Motor neuron (in vitro differentiated cells): ENCODE results near the gene TMEM219. TPM values are rescaled to one million over a fixed set of nuclear protein-coding genes. Genes with fewer than 3 reads are reported as not detected.
"Not testable (repeated sequence)": the region's sequence is repeated elsewhere in the genome, so short reads cannot be mapped to it uniquely, and the experiment has no call there.

Experiments used
- ATAC-seq, 8 experiments: fragments of 200-7000 bp; cut with Tn5 transposase; replicated peaks in 6 of 8; 2 replicates each; pipeline ENCODE4 v1.8.0; 2021; ENCODE audit warnings: mild to moderate bottlenecking in 8 of 8, moderate library complexity in 8 of 8
- H3K27ac ChIP-seq, 2 donors: fragments of 250-450 bp; sonication (Bioruptor Pico); 2 replicates each; pipeline ENCODE4 v1.9.0; 2021; ENCODE audit warnings: antibody characterized with exemption in 2 of 2, mild to moderate bottlenecking in 2 of 2, moderate library complexity in 1 of 2
- H3K4me1 ChIP-seq, 2 donors: fragments of 250-450 bp; sonication (Bioruptor Pico); replicated peaks in 1 of 2; 2 replicates each; pipeline ENCODE4 v1.6.1; 2021; ENCODE audit warnings: antibody characterized with exemption in 2 of 2, mild to moderate bottlenecking in 2 of 2, moderate library complexity in 1 of 2
- H3K4me3 ChIP-seq, 5 donors: fragments of 250-450 bp; sonication (Bioruptor Pico); 2 replicates each; pipeline ENCODE4 v1.9.0; 2021; ENCODE audit warnings: antibody characterized with exemption in 5 of 5, mild to moderate bottlenecking in 5 of 5, moderate library complexity in 4 of 5
- WGBS, 10 experiments: fragments of 450-650 bp; shearing (Covaris generic); methylation state at CpG; one replicate each; pipeline ENCODE4 v1.0.0; 2022; 5-methylcytosine and 5-hydroxymethylcytosine counted together
- in situ Hi-C, 9 experiments: fragments of 400-800 bp; cut with MboI; loops; one replicate each; pipeline ENCODE4 v1.15.0; 2021; ENCODE audit warnings: low sequenced_read_pairs in 9 of 9, low pct_unique_long_range_greater_than_20kb in 2 of 9; ENCODE audit not compliant: unreplicated experiment in 9 of 9
- total RNA-seq, 8 experiments: library from RNA; unstranded; fragments of 300-600 nt; gene quantifications; 2 replicates each; pipeline versions ENCODE4 v1.2.3 to v1.2.4, GENCODE V29; 2022

The TMEM219 gene
- total RNA-seq, 8 experiments from 2014 or later, result 34.4 to 77.6 (median 56.2) TPM

DNA sequence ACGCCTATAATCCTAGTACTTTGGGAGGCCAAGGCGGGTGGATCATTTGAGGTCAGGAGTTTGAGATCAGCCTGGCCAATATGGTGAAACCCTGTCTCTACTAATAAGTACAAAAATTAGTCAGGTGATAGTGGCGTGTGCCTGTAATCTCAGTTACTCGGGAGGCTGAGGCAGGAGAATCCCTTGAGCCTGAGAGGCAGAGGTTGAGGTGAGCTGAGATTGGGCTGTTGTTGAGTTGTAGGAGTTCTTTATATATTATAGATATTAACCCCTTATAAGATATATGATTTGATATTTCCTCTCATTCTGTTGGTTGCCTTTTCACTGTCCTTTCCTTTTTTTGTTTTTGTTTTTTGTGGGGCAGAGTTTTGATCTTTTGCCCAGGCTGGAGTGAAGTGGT is 2.1 kb upstream of the TMEM219 start:
- not testable (repeated sequence) for H3K4me3 ChIP-seq, H3K27ac ChIP-seq, ATAC-seq, H3K4me1 ChIP-seq
- WGBS, 10 experiments, result 37 to 100% (median 88%) methylated on average over 1 to 2 of the region's 4 CpGs; no CpG with 5 or more reads in 4 of the 10 experiments
- in situ Hi-C loops, result loop anchor here in 1 of 9 experiments (25.0 kb wide), 1 partner anchor 98 kb away; the partner anchor contains the start of gene CDIPT

DNA sequence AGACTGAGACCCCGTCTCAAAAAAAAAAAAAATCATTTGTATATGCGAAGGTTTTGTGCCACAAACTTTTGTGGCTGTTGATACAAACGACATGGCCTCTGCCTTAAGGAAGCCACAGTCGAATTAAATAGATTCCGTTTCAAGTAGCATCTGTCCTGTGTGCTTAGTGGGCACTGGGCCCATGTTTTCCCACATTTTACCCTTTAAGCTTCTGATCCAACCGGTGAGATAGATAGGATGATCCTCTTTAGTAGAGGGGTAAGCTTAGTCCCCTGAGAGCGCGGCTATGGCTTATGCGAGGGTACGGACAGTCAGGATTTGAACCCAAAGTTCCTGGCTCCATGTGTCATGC is 776 bp upstream of the TMEM219 start:
- Histone ChIP-seq H3K4me3 (peak overlapping the region; percentile 43 to 69 (median 52)), H3K27ac (no peak overlapping the region), H3K4me1 (peaks cover 0 to 8% of the 10 kb centered on the region in 2 donors)
- WGBS, 10 experiments, result 48 to 100% (median 83%) methylated on average over 1 to 8 of the region's 10 CpGs; no CpG with 5 or more reads in 1 of the 10 experiments
- in situ Hi-C loops, result loop anchor here in 1 of 9 experiments (25.0 kb wide), 1 partner anchor 99 kb away; the partner anchor contains the start of gene CDIPT
- ATAC-seq, result no peak

DNA sequence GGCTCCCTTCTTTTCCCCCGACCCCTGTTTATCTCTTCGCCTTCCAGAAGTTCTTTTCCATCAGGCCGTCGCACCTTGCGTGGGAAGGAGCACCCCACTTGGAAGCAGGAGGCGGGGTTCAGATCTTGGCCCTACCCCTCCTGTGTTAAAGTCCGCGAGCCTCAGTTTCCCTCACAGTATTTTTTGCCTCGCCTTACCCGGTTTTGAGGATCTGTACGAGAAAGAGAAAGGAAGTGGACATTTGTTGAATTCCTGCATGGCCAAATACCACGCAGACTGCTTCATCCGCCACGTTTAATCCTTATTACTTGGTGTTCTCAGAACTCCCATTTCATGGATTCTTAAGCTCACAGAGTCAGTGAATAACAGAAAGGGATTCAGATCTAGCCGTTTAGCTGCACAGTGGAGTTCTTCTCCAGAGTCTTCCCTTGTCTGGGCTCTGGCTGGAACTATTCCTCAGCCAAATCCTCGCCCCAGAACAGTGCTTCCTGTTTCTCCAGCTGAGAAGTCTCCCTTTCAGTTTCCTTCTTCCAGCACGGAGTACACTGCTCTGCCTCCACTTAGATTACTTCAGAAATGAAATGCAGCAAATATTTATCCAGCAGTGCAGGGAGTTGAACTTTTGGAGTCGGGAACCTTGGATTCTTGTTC is 590 bp downstream of the TMEM219 start:
- ATAC-seq, result peak in 2 of 8 experiments; percentile 27 to 29
- H3K4me3 ChIP-seq, result peak overlapping the region; percentile 43 to 69 (median 52)
- 0 to 92% (median 28%) methylated on average over 2 to 9 of the region's 18 CpGs; no CpG with 5 or more reads in 2 of the 10 experiments for WGBS, 10 experiments
- in situ Hi-C loops, result loop anchor here in 1 of 9 experiments (25.0 kb wide), 1 partner anchor 100 kb away; the partner anchor contains the start of gene CDIPT
- peak overlapping the region in 1 of 2 donors; percentile 57 for H3K27ac ChIP-seq
- peaks cover 0 to 8% of the 10 kb centered on the region in 2 donors for H3K4me1 ChIP-seq

DNA sequence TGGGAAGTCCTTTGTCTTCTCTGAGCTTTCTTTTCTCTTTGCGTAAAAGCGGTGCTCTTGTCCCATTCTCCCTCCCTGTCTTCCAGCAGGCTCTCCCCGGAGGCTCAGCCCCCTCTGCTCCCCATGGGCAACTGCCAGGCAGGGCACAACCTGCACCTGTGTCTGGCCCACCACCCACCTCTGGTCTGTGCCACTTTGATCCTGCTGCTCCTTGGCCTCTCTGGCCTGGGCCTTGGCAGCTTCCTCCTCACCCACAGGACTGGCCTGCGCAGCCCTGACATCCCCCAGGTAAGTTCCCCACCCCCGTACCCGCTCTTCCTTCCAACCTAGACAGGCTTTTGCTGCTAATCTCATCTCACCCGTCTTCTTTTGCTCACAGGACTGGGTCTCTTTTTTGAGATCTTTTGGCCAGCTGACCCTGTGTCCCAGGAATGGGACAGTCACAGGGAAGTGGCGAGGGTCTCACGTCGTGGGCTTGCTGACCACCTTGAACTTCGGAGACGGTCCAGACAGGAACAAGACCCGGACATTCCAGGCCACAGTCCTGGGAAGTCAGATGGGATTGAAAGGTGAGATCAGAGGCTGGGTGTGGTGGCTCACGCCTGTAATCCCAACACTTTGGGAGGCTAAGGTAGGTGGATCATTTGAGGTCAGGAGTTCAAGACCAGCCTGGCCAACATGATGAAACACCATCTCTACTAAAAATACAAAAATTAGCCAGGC is 1.3 kb downstream of the TMEM219 start:
- WGBS, 10 experiments, result 55 to 91% (median 79%) methylated on average over 2 to 8 of the region's 14 CpGs; no CpG with 5 or more reads in 5 of the 10 experiments
- Histone ChIP-seq H3K27ac (no peak overlapping the region), H3K4me3 (no peak overlapping the region), H3K4me1 (peaks cover 0 to 8% of the 10 kb centered on the region in 2 donors)
- no peak for ATAC-seq
- in situ Hi-C loops, result loop anchor here in 1 of 9 experiments (25.0 kb wide), 1 partner anchor 101 kb away; the partner anchor contains the start of gene CDIPT

DNA sequence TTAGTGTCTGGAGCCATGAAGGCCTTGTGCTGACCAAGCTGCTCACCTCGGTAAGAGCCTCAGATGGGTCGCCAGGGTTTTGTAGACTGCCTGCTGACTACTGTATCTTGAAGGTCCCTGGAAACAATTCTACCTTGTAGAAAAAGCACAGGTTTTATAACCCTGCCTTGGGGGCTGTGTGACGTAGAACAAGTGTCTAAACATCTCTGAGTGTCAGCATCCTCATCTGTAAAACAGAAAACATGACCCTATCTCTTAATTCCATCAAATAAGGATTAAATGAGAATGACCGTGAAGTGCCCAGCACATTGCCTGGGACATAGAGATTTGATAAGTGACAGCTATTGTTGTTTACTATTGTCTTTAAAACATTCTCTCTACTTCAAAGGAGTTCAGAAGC is 6.3 kb downstream of the TMEM219 start:
- no peak for ATAC-seq
- 80 to 96% (median 92%) methylated on average over 2 to 4 of the region's 4 CpGs; no CpG with 5 or more reads in 5 of the 10 experiments for WGBS, 10 experiments
- in situ Hi-C loops, result loop anchor here in 1 of 9 experiments (25.0 kb wide), 1 partner anchor 106 kb away; the partner anchor contains the start of gene CDIPT
- Histone ChIP-seq H3K27ac (no peak overlapping the region), H3K4me1 (no peaks in the 10 kb centered on the region), H3K4me3 (no peak overlapping the region)

DNA sequence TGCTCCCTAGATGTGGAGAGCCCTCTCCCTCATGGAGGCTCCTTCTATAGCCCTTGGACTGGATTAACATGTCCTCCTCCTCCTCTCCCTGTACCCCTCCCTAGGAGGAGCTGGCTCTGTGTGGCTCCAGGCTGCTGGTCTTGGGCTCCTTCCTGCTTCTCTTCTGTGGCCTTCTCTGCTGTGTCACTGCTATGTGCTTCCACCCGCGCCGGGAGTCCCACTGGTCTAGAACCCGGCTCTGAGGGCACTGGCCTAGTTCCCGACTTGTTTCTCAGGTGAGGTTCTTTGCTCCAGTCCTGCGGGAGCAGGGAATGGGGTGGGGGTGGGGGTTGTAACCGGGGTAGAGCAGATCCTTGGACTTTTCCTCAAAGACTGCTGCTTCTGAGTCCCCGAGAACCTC is 9.4 kb downstream of the TMEM219 start:
- peaks cover 16% of the 10 kb centered on the region in 2 donors for H3K4me1 ChIP-seq
- no peak overlapping the region for H3K27ac ChIP-seq
- in situ Hi-C loops, result loop anchor here in 1 of 9 experiments (25.0 kb wide), 1 partner anchor 109 kb away; the partner anchor contains the start of gene CDIPT
- H3K4me3 ChIP-seq, result no peak overlapping the region
- 63 to 100% (median 80%) methylated on average over 1 to 4 of the region's 8 CpGs; no CpG with 5 or more reads in 7 of the 10 experiments for WGBS, 10 experiments
- ATAC-seq, result no peak

DNA sequence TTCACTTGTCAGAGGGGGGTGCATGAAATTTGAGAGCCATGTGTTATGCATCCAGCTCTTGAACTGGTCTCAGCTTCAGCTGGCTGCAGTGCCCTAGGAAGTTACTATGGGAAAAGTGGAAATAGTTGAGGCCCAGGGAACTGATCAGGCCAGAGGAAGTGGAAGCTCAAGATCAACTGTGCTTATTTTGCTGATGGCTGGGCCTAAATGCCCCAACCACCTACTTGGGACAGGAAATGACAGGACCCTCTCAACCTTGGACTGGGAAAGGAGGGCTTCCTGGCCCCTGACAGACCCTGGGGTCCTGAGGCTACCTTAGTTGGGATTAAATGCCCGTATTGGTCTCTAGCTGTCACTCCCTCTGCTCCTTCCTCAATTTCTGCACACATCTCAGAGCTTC is 10.6 kb downstream of the TMEM219 start:
- ATAC-seq, result no peak
- Histone ChIP-seq H3K4me3 (no peak overlapping the region), H3K27ac (no peak overlapping the region), H3K4me1 (peaks cover 21% of the 10 kb centered on the region in 2 donors)
- 83 to 100% methylated on average over 1 of the region's 1 CpG; no CpG with 5 or more reads in 8 of the 10 experiments for WGBS, 10 experiments
- in situ Hi-C loops, result loop anchor here in 1 of 9 experiments (25.0 kb wide), 1 partner anchor 110 kb away; the partner anchor contains the start of gene CDIPT

DNA sequence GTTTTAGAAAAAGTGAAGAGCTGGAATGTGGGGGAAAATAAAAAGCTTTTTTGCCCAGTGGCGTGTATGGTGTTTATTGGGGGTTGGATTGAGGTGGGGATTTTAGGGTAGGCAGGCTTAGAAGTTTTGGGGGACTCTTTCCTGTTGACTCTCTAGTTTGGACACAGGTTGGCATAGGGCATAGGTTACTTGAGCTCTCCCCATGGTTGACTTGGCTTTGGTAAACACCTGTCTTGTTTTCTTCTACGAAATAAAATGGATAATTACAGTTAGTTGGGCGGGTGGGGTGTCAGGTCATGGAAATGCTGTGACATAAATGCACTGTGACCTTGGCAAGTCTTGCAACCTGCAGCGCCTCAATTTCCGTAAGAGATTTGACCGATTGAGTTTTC is 11.1 kb downstream of the TMEM219 start:
- 50 to 92% (median 83%) methylated on average over 1 to 3 of the region's 6 CpGs; no CpG with 5 or more reads in 3 of the 10 experiments for WGBS, 10 experiments
- no peak overlapping the region for H3K27ac ChIP-seq
- H3K4me1 ChIP-seq, result peaks cover 21% of the 10 kb centered on the region in 2 donors
- H3K4me3 ChIP-seq, result peak overlapping the region in 1 of 5 donors; percentile 76
- no peak for ATAC-seq
- in situ Hi-C loops, result loop anchor here in 1 of 9 experiments (25.0 kb wide), 1 partner anchor 111 kb away; the partner anchor contains the start of gene CDIPT

DNA sequence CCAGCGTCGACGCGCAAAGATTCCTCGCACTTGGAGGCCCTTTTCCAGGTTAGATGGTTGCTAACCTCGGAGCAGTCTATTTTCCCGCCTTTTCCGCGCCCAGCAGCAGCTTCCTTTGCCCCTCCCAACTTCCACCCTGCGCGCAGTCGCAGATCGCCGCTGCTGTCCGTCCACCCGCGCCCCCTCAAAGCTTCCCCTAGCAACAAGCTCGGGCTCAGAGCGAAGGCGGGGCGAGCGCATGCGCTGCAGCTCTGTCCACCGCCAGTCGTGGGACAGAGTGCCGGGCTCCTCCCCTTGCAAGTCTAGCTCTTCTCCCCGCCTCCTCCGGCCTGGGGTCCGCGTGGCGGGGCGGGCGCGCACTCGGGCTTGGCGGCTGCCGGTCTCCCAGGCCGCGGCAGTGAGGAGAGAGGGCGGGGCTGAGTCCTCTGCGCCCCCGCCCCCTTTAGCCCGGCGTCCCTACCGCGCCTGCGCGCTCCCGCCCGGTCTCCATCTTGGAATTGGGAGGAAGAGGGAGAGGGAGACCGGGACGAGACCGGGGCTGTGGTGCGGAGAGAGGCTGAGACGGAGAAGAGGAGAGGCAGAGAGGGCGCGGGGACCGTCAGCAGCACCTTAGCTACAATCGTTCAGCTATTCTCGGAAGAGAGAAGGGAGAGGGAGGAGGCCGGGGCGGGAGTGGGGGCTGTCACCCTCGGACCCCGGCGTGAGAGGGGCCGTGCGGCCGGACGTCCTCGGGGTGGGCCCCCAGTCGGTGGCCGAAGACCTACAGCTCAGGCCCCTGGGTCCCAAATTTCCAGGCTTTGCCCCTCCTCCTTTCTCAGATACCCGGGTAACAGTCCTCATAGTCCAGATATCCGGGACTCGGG is 11.7 kb downstream of the TMEM219 start, which contains the start of gene TAOK2:
TAOK2 (plus strand) TSS at position 485 of the 863 bp plus-strand sequence. CDS start 3,905 bp downstream, outside the sequence.
- Histone ChIP-seq H3K4me3 (peak within 1 kb of the TSS; percentile 48 to 76 (median 61)), H3K27ac (peak within 1 kb of the TSS; percentile 74 to 77), H3K4me1 (peaks cover 21% of the 10 kb centered on the region in 2 donors)
- WGBS, 10 experiments, result 0 to 60% (median 4%) methylated on average over 1 to 13 of the region's 75 CpGs; no CpG with 5 or more reads in 3 of the 10 experiments
- peak; percentile 96 to 99 (median 98) for ATAC-seq
- in situ Hi-C loops, result loop anchor here in 1 of 9 experiments (25.0 kb wide), 1 partner anchor 111 kb away; the partner anchor contains the start of gene CDIPT

DNA sequence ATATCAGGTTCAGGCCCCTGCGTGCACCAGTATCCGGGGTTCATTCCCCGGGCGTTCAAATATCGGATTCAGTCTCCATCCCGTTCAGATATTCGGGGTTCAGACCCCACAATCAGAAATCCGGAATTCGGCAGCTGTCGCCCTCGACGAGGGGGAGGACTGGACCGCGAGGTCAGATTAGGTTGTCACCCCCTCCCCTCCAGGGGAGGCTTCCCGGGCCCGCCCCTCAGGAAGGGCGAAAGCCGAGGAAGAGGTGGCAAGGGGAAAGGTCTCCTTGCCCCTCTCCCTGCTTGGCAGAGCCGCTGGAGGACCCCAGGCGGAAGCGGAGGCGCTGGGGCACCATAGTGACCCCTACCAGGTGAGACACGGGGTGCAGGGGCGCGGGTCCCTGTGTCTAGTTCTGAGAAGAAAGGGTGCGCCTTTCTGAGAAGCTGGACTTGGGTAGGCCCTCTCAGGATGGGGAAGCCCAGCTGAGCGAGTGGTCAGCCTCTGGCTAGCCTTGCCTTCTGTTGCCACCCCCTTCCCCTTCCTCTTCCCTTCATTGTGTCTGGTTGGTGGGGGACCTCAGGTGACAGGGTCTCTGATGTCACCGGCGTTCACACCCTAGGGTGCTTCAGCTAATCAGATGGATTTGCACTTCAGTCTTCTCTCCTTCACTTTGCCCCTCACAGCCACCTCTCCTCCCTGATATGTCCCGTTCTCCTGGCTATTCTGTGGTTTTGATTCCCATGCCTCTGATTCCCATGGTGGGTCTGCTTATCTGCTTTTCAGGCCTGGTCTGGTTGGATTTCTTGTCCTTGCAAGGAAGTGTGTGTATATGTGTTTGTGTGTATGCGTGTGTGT is 12.6 kb downstream of the TMEM219 start:
- Histone ChIP-seq H3K4me1 (peaks cover 21% of the 10 kb centered on the region in 2 donors), H3K4me3 (peak overlapping the region; percentile 48 to 76 (median 61)), H3K27ac (peak overlapping the region; percentile 74 to 77)
- ATAC-seq, result no peak
- in situ Hi-C loops, result loop anchor here in 1 of 9 experiments (25.0 kb wide), 1 partner anchor 112 kb away; the partner anchor contains the start of gene CDIPT
- WGBS, 10 experiments, result 0 to 58% (median 20%) methylated on average over 2 to 8 of the region's 31 CpGs; no CpG with 5 or more reads in 3 of the 10 experiments

DNA sequence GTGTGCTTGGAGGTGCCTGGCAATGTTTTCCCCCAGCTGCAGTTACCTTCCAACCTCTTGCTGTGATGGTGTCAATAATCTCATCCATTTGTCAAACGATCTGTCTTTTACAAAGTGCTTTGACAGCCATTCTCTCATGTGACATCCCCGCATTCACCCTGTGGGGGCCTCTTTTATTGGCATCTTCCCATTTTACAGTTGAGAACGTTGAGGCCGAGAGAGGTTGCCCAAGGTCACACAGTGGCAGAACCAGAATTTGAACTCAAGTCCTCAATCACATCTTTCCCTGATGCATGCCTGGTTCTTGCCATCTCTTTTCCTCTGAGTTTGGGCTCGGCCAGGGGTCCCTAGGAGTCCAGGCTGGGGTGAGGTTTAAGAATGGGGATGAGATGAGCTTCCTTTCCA is 13.3 kb downstream of the TMEM219 start:
- peak overlapping the region; percentile 48 to 76 (median 61) for H3K4me3 ChIP-seq
- in situ Hi-C loops, result no loop called here
- peaks cover 21% of the 10 kb centered on the region in 2 donors for H3K4me1 ChIP-seq
- no peak for ATAC-seq
- WGBS, 10 experiments, result 20 to 83% (median 63%) methylated on average over 2 to 3 of the region's 5 CpGs; no CpG with 5 or more reads in 4 of the 10 experiments
- no peak overlapping the region for H3K27ac ChIP-seq
